Spinal cord (tissue), 10 donors: Measurements from ENCODE around the gene CD3E. TPM values are rescaled to one million over a fixed set of nuclear protein-coding genes. Genes with fewer than 3 reads are reported as not detected.

Experiments
- DNase-seq, 6 donors: peaks; one replicate each; pipeline versions ENCODE4 v3.0.0 to v3.0.0-alpha.2; 2013 to 2015; ENCODE audit warnings: low spot score in 6 of 6, low read depth in 4 of 6
- H3K27ac ChIP-seq: one replicate; pipeline ENCODE4 v1.5.1; 2013; ENCODE audit warnings: low read depth, low read length, control low read depth
- H3K27me3 ChIP-seq: one replicate; pipeline ENCODE4 v1.6.1; 2013; ENCODE audit warnings: low read length; ENCODE audit not compliant: control insufficient read depth, insufficient read depth
- H3K36me3 ChIP-seq: one replicate; pipeline ENCODE4 v1.6.1; 2013; ENCODE audit warnings: low read length; ENCODE audit not compliant: control insufficient read depth, insufficient read depth
- H3K4me1 ChIP-seq: one replicate; pipeline ENCODE4 v1.6.1; 2013; ENCODE audit warnings: low read length; ENCODE audit not compliant: control insufficient read depth, insufficient read depth
- H3K4me3 ChIP-seq: one replicate; pipeline ENCODE4 v1.5.1; 2013; ENCODE audit warnings: low read depth, low read length, control low read depth
- H3K9me3 ChIP-seq: one replicate; pipeline ENCODE4 v1.6.1; 2013; ENCODE audit warnings: low read length; ENCODE audit not compliant: control insufficient read depth, insufficient read depth
- WGBS: methylation state at CpG from one replicate; pipeline ENCODE4 v1.1.5; 2013; ENCODE audit warnings: missing lambda C conversion rate; ENCODE audit not compliant: insufficient coverage; 5-methylcytosine and 5-hydroxymethylcytosine counted together
- polyA plus RNA-seq, 2 donors: library from polyadenylated mRNA; unstranded; fragments of 120-200 nt; gene quantifications; one replicate each; pipeline ENCODE4 v1.2.1, GENCODE V29; 2013; ENCODE audit not compliant: insufficient read length in 2 of 2
- total RNA-seq, 2 donors: library from RNA; depleted of rRNA in 1 of 2; stranded (reverse); fragments of 120-200 nt in 1 of 2; fragments of >200 nt in 1 of 2; gene quantifications; one replicate each; pipeline versions ENCODE4 v1.2.3 to v1.2.4, GENCODE V29; 2013 to 2014
- donor health status: healthy.

Gene CD3E
- total and polyA plus RNA-seq, 4 donors, result 0.20 TPM; not detected in 3

GRCh38 chr11:118318581-118319336, 14.2 kb downstream of the CD3E start:
- peaks cover 12% of the 10 kb centered on the region for H3K4me1 ChIP-seq
- no peak overlapping the region for H3K27ac ChIP-seq
- no peaks in the 10 kb centered on the region for H3K9me3 ChIP-seq
- H3K4me3 ChIP-seq, result no peak overlapping the region
- DNase-seq, result no peak
- peaks cover 15% of the 10 kb centered on the region for H3K27me3 ChIP-seq
- no peaks in the 10 kb centered on the region for H3K36me3 ChIP-seq
- 88% methylated on average over 8 of the region's 11 CpGs for WGBS

GRCh38 chr11:118319337-118319707, 14.8 kb downstream of the CD3E start:
- 63% methylated on average over 1 of the region's 1 CpG for WGBS

GRCh38 chr11:118320515-118320914, 16.0 kb downstream of the CD3E start:
- no peaks in the 10 kb centered on the region for H3K36me3 ChIP-seq
- DNase-seq, result no peak
- peaks cover 5% of the 10 kb centered on the region for H3K27me3 ChIP-seq
- H3K9me3 ChIP-seq, result no peaks in the 10 kb centered on the region
- H3K27ac ChIP-seq, result no peak overlapping the region
- no peak overlapping the region for H3K4me3 ChIP-seq
- 87% methylated on average over 3 of the region's 3 CpGs for WGBS
- peaks cover 9% of the 10 kb centered on the region for H3K4me1 ChIP-seq

More at GRCh38 chr11:118319337-118319707, 14.8 kb downstream of the CD3E start:
- Histone ChIP-seq H3K4me3 (no peak overlapping the region), H3K4me1 (peaks cover 12% of the 10 kb centered on the region), H3K9me3 (no peaks in the 10 kb centered on the region), H3K27ac (no peak overlapping the region), H3K27me3 (peaks cover 13% of the 10 kb centered on the region), H3K36me3 (no peaks in the 10 kb centered on the region)
- DNase-seq, result no peak

- H3K9me3 ChIP-seq, result no peaks in the 10 kb centered on the region
- H3K27me3 ChIP-seq, result peaks cover 2% of the 10 kb centered on the region
- no peaks in the 10 kb centered on the region for H3K36me3 ChIP-seq
- no peak overlapping the region for H3K27ac ChIP-seq
- WGBS, result 100% methylated on average over 1 of the region's 5 CpGs
- H3K4me3 ChIP-seq, result no peak overlapping the region
- DNase-seq, result no peak
- H3K4me1 ChIP-seq, result peaks cover 3% of the 10 kb centered on the region
Measured at GRCh38 chr11:118321386-118322082, 17.0 kb downstream of the CD3E start.

- Histone ChIP-seq H3K4me3 (no peak overlapping the region), H3K27ac (no peak overlapping the region), H3K27me3 (no peaks in the 10 kb centered on the region), H3K4me1 (no peaks in the 10 kb centered on the region), H3K36me3 (no peaks in the 10 kb centered on the region), H3K9me3 (no peaks in the 10 kb centered on the region)
- 93% methylated on average over 19 of the region's 19 CpGs for WGBS
- no peak for DNase-seq
Measured at GRCh38 chr11:118322721-118323120, 18.2 kb downstream of the CD3E start.

GRCh38 chr11:118325283-118325682, 20.8 kb downstream of the CD3E start:
- H3K4me3 ChIP-seq, result no peak overlapping the region
- H3K9me3 ChIP-seq, result no peaks in the 10 kb centered on the region
- DNase-seq, result no peak
- H3K27me3 ChIP-seq, result peaks cover 2% of the 10 kb centered on the region
- H3K36me3 ChIP-seq, result no peaks in the 10 kb centered on the region
- no peak overlapping the region for H3K27ac ChIP-seq
- no peaks in the 10 kb centered on the region for H3K4me1 ChIP-seq

- Histone ChIP-seq H3K9me3 (peaks cover 1% of the 10 kb centered on the region), H3K36me3 (no peaks in the 10 kb centered on the region), H3K27ac (no peak overlapping the region), H3K27me3 (peaks cover 2% of the 10 kb centered on the region), H3K4me1 (no peaks in the 10 kb centered on the region), H3K4me3 (no peak overlapping the region)
- no peak for DNase-seq
Measured at GRCh38 chr11:118328745-118329144, 24.2 kb downstream of the CD3E start.

- no CpG with 5 or more reads among the region's 1 CpG for WGBS
- H3K4me3 ChIP-seq, result no peak overlapping the region
- peaks cover 1% of the 10 kb centered on the region for H3K9me3 ChIP-seq
- no peaks in the 10 kb centered on the region for H3K36me3 ChIP-seq
- H3K27ac ChIP-seq, result no peak overlapping the region
- no peaks in the 10 kb centered on the region for H3K4me1 ChIP-seq
- H3K27me3 ChIP-seq, result no peaks in the 10 kb centered on the region
- no peak for DNase-seq
Measured at GRCh38 chr11:118334745-118335144, 30.2 kb downstream of the CD3E start.

- Histone ChIP-seq H3K27ac (no peak overlapping the region), H3K4me1 (no peaks in the 10 kb centered on the region), H3K36me3 (no peaks in the 10 kb centered on the region), H3K27me3 (peaks cover 4% of the 10 kb centered on the region), H3K9me3 (no peaks in the 10 kb centered on the region), H3K4me3 (no peak overlapping the region)
- WGBS, result 74% methylated on average over 7 of the region's 7 CpGs
- no peak for DNase-seq
Measured at GRCh38 chr11:118338637-118339061, 34.1 kb downstream of the CD3E start.
